PFSK-1 (cell line): ENCODE results near the gene C13orf42.

ENCODE experiments used
- FOXP2 ChIP-seq: optimal IDR thresholded peaks from 2 replicates; pipeline ENCODE3; 2011; ENCODE audit warnings: borderline replicate concordance, control low read depth, inconsistent platforms; ENCODE audit not compliant: insufficient read depth; ENCODE audit errors: extremely low read length, extremely low read depth
- POLR2AphosphoS5 ChIP-seq: IDR thresholded peaks from 2 replicates; pipeline ENCODE4 v1.6.1; 2012; ENCODE audit warnings: low read depth, mild to moderate bottlenecking, control low read depth, low read length, moderate library complexity
- SIN3A ChIP-seq: IDR thresholded peaks from 2 replicates; pipeline ENCODE4 v1.6.1; 2012; ENCODE audit warnings: mild to moderate bottlenecking, low read length, moderate library complexity, borderline replicate concordance; ENCODE audit not compliant: insufficient read depth
- TAF1 ChIP-seq: IDR thresholded peaks from 2 replicates; pipeline ENCODE4 v1.6.1; 2012; ENCODE audit warnings: low read length, control low read depth, borderline replicate concordance; ENCODE audit not compliant: insufficient read depth
- TF ChIP-seq, protein P1 (sequence below), 2 experiments: IDR thresholded peaks; 2 replicates each; pipeline versions ENCODE4 v1.6.1 to v1.8.0; 2011 to 2012; ENCODE audit warnings: low read depth in 2 of 2, low read length in 2 of 2, control low read depth in 1 of 2, inconsistent platforms in 1 of 2, mild to moderate bottlenecking in 1 of 2, moderate library complexity in 1 of 2; ENCODE audit not compliant: insufficient read depth in 1 of 2

Gene C13orf42

DNA sequence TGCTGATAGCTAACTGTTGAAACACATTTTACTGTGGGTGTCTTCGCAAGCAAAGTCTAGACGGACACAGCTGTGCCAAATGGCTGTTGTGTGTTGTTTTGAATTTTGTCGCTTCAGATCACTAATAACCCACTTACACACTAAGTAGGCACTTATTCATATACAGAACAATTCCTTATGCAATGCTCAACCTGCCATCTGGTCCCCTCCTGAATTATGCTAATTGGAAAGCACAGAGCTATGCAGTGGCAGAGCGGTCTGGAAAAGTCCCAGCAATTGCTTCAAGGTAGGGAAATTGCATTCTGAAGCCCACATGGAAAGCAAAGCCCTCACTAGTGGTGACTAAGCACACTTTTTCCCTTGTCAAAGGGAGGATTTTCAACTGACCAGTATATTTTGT is 69.9 kb downstream of the C13orf42 start:
- TF ChIP-seq, protein P1, sequence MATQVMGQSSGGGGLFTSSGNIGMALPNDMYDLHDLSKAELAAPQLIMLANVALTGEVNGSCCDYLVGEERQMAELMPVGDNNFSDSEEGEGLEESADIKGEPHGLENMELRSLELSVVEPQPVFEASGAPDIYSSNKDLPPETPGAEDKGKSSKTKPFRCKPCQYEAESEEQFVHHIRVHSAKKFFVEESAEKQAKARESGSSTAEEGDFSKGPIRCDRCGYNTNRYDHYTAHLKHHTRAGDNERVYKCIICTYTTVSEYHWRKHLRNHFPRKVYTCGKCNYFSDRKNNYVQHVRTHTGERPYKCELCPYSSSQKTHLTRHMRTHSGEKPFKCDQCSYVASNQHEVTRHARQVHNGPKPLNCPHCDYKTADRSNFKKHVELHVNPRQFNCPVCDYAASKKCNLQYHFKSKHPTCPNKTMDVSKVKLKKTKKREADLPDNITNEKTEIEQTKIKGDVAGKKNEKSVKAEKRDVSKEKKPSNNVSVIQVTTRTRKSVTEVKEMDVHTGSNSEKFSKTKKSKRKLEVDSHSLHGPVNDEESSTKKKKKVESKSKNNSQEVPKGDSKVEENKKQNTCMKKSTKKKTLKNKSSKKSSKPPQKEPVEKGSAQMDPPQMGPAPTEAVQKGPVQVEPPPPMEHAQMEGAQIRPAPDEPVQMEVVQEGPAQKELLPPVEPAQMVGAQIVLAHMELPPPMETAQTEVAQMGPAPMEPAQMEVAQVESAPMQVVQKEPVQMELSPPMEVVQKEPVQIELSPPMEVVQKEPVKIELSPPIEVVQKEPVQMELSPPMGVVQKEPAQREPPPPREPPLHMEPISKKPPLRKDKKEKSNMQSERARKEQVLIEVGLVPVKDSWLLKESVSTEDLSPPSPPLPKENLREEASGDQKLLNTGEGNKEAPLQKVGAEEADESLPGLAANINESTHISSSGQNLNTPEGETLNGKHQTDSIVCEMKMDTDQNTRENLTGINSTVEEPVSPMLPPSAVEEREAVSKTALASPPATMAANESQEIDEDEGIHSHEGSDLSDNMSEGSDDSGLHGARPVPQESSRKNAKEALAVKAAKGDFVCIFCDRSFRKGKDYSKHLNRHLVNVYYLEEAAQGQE (IDR thresholded peaks at IDR 0.05; ENCODE audit: insufficient read depth in 1 of 2, low read depth in 2 of 2, low read length in 2 of 2): no peak
- TF ChIP-seq SIN3A: no peak
- no peak for TF ChIP-seq TAF1
- TF ChIP-seq FOXP2: no peak
- TF ChIP-seq POLR2AphosphoS5: no peak

DNA sequence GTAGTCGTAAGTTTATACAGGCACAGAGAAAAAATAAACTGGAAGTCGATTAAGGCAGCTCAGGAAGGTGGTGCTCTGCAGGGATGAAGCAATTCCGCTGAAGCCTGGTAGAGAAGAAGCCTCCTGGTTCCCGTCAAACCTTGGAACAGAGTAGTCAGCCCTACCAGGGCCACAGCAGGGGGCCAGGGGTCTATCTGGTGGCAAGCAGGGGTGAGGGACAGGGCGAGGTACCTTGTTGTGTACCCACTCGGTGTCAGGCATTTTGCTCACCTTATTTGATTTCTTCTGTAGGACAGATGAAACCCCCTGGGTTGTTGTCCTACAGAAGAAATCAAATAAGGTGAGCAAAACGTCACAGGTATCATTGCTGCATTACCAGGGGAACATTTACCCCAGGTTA is 70.6 kb downstream of the C13orf42 start:
- TF ChIP-seq TAF1: no peak
- TF ChIP-seq, protein P1 (IDR thresholded peaks at IDR 0.05; ENCODE audit: insufficient read depth in 1 of 2, low read depth in 2 of 2, low read length in 2 of 2): no peak
- no peak for TF ChIP-seq FOXP2
- no peak for TF ChIP-seq POLR2AphosphoS5
- TF ChIP-seq SIN3A: no peak

DNA sequence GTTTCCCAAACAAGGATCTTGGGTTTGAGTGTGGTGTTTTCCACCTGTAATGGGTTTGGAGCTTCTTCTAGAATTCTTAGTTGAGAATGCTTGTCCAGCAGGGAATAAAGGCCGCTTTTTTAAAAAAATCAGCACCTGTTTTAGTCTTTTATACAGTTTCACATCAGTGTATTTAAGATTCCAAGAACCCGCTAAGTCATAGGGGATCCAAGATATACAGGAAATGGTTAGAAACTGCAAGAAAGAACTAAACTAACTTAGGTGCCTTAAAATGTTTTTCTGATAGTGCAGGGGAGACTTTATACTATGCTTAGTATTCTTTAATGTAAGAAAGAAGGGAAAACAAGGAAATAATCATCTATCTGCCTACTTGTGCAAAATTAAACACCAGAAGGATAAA is 74.7 kb downstream of the C13orf42 start:
- TF ChIP-seq FOXP2 (no peak), POLR2AphosphoS5 (no peak), SIN3A (no peak), TAF1 (no peak)
- TF ChIP-seq, protein P1 (IDR thresholded peaks at IDR 0.05; ENCODE audit: insufficient read depth in 1 of 2, low read depth in 2 of 2, low read length in 2 of 2): no peak

DNA sequence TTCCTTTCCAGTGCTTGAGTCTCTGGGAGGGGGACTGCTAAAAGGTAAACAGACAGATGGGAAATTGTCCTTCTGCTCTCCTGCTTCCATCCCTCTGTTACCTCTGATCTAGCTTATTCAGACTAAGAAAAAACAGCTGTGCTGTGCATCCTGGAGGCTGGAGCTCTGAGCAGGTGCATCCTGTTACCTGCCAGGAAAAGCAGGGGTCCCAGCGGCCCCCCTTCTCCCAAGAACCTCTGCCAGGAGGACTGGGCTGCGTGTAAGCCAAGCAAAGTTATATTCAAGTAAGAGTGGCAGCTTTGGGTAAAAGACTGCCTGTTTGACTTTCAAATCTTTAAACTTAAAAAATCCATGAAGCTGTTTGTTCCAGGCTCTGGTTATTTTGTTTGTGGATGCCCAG is 75.1 kb downstream of the C13orf42 start:
- no peak for TF ChIP-seq TAF1
- no peak for TF ChIP-seq FOXP2
- TF ChIP-seq SIN3A: no peak
- TF ChIP-seq POLR2AphosphoS5: no peak
- TF ChIP-seq, protein P1 (IDR thresholded peaks at IDR 0.05; ENCODE audit: insufficient read depth in 1 of 2, low read depth in 2 of 2, low read length in 2 of 2): no peak

DNA sequence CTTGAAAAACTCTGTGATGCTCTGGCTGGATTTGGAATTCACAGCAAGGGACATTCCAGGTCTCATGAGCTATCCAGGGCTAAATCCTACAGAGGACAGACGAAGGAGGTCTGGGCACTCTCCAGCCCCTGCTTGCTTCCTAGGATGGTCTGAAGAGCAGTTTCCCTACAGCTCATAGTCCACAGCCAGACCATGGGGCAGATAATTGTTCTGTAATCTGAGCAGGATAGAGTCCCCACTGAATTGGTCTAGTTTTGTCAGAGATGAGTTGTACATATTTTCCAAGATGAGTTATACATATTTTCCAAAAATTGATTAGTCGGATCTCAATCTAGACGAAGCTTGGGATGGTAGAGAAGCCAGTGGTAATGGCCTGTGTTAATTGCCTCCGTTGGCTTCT is 75.6 kb downstream of the C13orf42 start:
- no peak for TF ChIP-seq TAF1
- TF ChIP-seq, protein P1 (IDR thresholded peaks at IDR 0.05; ENCODE audit: insufficient read depth in 1 of 2, low read depth in 2 of 2, low read length in 2 of 2): no peak
- no peak for TF ChIP-seq FOXP2
- TF ChIP-seq SIN3A: no peak
- no peak for TF ChIP-seq POLR2AphosphoS5
